ENCODE results near the gene ANK3. TPM values are rescaled to one million over a fixed set of nuclear protein-coding genes. Genes with fewer than 3 reads are reported as not detected.

ANK3 gene
- total and polyA plus RNA-seq, 2 experiments from 2014 or later = 44.9 to 95.8 TPM

GRCh38 chr10:60348982-60349381, 40.7 kb downstream of the ANK3 start:
- no peak for TF ChIP-seq CTCF (IDR thresholded peaks at IDR 0.05; ENCODE audit: low read depth, low read length)
- Histone ChIP-seq H3K4me1 (ENCODE audit: low read depth) (peaks cover 10% of the 10 kb centered on the region), H3K9me3 (ENCODE audit: low read depth) (no peaks in the 10 kb centered on the region), H3K27me3 (no peaks in the 10 kb centered on the region), H3K27ac (no peak overlapping the region), H3K36me3 (no peaks in the 10 kb centered on the region), H3K4me3 (no peak overlapping the region)
- peak in 1 of 2 donors; percentile 69 for DNase-seq (ENCODE audit: low read depth in 1 of 2, low spot score in 1 of 2)

DNA sequence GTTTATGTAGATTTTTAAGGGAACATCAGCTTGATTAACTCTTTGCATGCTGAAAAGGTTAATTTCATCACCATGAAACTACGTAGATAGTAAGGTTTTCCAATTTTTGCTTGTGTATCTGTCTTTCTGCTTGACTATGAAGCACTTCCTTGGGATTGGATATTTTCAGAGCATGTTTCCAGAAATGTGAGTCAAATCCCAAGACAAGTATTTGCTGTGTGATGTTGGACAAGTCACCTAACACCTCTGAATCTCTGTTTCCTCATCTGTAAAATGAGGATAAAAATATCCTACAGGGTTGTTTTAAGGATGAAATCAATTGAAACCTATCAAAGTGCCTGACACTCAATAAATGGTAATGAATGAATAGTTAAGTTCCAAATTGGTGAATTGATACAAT, 42.4 kb downstream of the ANK3 start:
- Histone ChIP-seq H3K4me3 (no peak overlapping the region), H3K27ac (no peak overlapping the region), H3K9me3 (ENCODE audit: low read depth) (no peaks in the 10 kb centered on the region), H3K36me3 (no peaks in the 10 kb centered on the region), H3K4me1 (ENCODE audit: low read depth) (peaks cover 6% of the 10 kb centered on the region), H3K27me3 (no peaks in the 10 kb centered on the region)
- no peak for TF ChIP-seq CTCF (IDR thresholded peaks at IDR 0.05; ENCODE audit: low read depth, low read length)
- no peak for DNase-seq (ENCODE audit: low read depth in 1 of 2, low spot score in 1 of 2)

DNA sequence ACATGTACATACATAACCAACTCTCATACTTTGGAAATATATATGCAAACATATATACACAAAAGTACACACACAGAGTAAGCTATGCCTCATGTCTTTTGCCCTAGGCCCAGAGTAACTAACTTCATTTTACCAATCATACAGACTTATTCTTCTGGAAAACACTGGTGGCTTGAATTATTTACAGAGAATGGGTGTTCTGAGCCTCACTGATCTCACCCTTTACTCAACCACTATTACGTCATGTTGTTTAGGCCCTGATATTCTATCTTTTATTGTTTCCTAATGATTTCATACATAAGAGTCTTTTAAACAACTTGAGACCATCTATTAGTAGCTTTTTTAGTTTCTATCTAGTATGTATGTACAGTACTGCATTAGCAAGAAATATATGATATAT, 43.0 kb downstream of the ANK3 start:
- no peaks in the 10 kb centered on the region for H3K36me3 ChIP-seq
- H3K9me3 ChIP-seq (ENCODE audit: low read depth) = no peaks in the 10 kb centered on the region
- no peak for TF ChIP-seq CTCF (IDR thresholded peaks at IDR 0.05; ENCODE audit: low read depth, low read length)
- no peaks in the 10 kb centered on the region for H3K27me3 ChIP-seq
- H3K4me3 ChIP-seq = no peak overlapping the region
- DNase-seq (ENCODE audit: low read depth in 1 of 2, low spot score in 1 of 2) = no peak
- H3K27ac ChIP-seq = no peak overlapping the region
- peaks cover 6% of the 10 kb centered on the region for H3K4me1 ChIP-seq (ENCODE audit: low read depth)

- Histone ChIP-seq H3K27me3 (no peaks in the 10 kb centered on the region), H3K36me3 (no peaks in the 10 kb centered on the region), H3K9me3 (ENCODE audit: low read depth) (no peaks in the 10 kb centered on the region), H3K4me1 (ENCODE audit: low read depth) (no peaks in the 10 kb centered on the region), H3K27ac (no peak overlapping the region), H3K4me3 (no peak overlapping the region)
- no peak for TF ChIP-seq CTCF (IDR thresholded peaks at IDR 0.05; ENCODE audit: low read depth, low read length)
- peak in 1 of 2 donors; percentile 44 for DNase-seq (ENCODE audit: low read depth in 1 of 2, low spot score in 1 of 2)
These were observed 46.4 kb downstream of the ANK3 start for GRCh38 chr10:60343254-60343653.

DNA sequence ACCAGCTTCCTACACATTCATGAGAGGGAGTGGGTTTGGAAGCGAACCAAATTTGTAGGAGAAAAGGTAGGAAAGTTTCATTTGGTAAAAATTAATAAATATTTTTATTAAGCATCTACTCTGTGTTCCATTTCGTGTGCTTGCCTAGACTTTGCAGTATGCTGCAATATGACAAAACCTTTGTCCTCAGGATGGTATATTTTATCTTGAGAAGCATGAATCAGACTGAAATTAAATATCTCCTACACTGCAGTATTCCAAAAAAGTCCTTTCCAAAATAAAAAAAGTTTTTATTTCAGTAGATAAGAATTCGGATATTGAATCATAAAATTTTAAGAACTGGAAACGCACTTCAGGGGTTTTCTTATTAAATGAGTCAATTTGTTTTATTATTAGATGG, 47.7 kb downstream of the ANK3 start:
- Histone ChIP-seq H3K9me3 (ENCODE audit: low read depth) (no peaks in the 10 kb centered on the region), H3K27ac (no peak overlapping the region), H3K4me3 (no peak overlapping the region), H3K27me3 (no peaks in the 10 kb centered on the region), H3K4me1 (ENCODE audit: low read depth) (no peaks in the 10 kb centered on the region), H3K36me3 (no peaks in the 10 kb centered on the region)
- no peak for TF ChIP-seq CTCF (IDR thresholded peaks at IDR 0.05; ENCODE audit: low read depth, low read length)
- DNase-seq (ENCODE audit: low read depth in 1 of 2, low spot score in 1 of 2) = no peak

DNA sequence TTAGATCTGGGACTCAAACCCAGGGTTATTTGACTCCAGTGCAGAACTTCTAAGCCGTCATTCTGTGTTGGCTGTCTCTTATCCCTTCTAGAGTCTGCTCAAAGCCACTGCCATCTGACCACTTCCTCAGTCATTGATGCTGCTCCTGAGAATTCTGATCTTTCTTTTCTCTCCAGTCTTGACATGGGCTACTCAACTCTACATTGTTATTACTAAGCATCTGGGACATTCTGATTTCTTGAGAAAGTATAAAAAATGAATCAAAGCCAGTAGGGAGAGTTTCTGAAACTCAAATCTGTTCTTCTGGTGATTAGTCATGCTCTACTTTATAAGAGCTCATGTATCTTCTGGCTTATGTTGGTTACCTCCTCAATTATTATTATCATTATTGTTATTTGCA, 48.7 kb downstream of the ANK3 start:
- TF ChIP-seq CTCF (IDR thresholded peaks at IDR 0.05; ENCODE audit: low read depth, low read length) = no peak
- H3K27me3 ChIP-seq = no peaks in the 10 kb centered on the region
- H3K4me1 ChIP-seq (ENCODE audit: low read depth) = no peaks in the 10 kb centered on the region
- no peaks in the 10 kb centered on the region for H3K36me3 ChIP-seq
- no peak overlapping the region for H3K27ac ChIP-seq
- DNase-seq (ENCODE audit: low read depth in 1 of 2, low spot score in 1 of 2) = no peak
- H3K4me3 ChIP-seq = no peak overlapping the region
- no peaks in the 10 kb centered on the region for H3K9me3 ChIP-seq (ENCODE audit: low read depth)

All from cardiac muscle cell (in vitro differentiated cells and primary cell).